ENCODE results near the gene P2RX3. TPM values are rescaled to one million over a fixed set of nuclear protein-coding genes. Genes with fewer than 3 reads are reported as not detected.
A peak's percentile ranks its signal among the peaks of the same experiment; 100 is the strongest.

The P2RX3 gene
- total RNA-seq, 2 experiments from 2014 or later = not detected

DNA sequence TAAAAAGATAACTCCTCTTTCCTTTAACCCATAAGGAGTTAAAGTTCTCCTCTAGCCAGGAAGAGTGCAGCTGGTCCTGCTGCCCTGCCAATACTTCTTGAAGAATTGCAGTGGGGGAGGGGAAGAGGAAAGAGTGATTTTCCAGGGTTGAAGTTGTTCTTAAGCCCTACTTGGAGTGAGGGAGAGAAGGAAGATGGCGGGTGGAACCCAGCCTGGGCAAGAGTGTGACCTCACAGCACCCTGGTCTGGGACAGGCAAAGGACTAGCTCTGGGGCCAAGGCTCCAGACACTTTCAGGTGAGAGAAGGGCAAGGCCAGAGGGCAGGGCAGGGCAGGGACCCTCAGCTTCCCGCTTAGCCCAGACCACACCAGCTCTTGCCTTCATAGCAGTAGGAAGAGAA lies 20.0 kb upstream of the P2RX3 start:
- Mint-ChIP-seq H3K27ac (no peak overlapping the region), H3K27me3 (no peaks in the 10 kb centered on the region), H3K4me3 (no peak overlapping the region), H3K4me1 (ENCODE audit: low read depth) (peaks cover 13% of the 10 kb centered on the region), H3K36me3 (ENCODE audit: low read depth) (peaks cover 15% of the 10 kb centered on the region), H3K9me3 (no peaks in the 10 kb centered on the region)
- ChIA-PET POLR2A (no interaction called here), CTCF (interaction anchor here (0.6 kb wide), 1 partner anchor 68 kb away, joined by 5 read pairs; no protein-coding TSS in a partner anchor)
- intact Hi-C loops (cut with DNase I, micrococcal nuclease) = no loop called here
- H3K9me3 ChIP-seq (ENCODE audit: control insufficient read depth in 1 of 2, insufficient read depth in 1 of 2, low read length in 2 of 2) = no peaks in the 10 kb centered on the region
- DNase-seq (no peak), ATAC-seq (ENCODE audit: poor library complexity) (no peak)
- no peaks in the 10 kb centered on the region for H3K27me3 ChIP-seq (ENCODE audit: control insufficient read depth in 1 of 2, insufficient read depth in 2 of 2, low read length in 2 of 2)
- peaks cover 14% of the 10 kb centered on the region for H3K36me3 ChIP-seq (ENCODE audit: insufficient read depth, low read length)
- TF ChIP-seq, protein P1, sequence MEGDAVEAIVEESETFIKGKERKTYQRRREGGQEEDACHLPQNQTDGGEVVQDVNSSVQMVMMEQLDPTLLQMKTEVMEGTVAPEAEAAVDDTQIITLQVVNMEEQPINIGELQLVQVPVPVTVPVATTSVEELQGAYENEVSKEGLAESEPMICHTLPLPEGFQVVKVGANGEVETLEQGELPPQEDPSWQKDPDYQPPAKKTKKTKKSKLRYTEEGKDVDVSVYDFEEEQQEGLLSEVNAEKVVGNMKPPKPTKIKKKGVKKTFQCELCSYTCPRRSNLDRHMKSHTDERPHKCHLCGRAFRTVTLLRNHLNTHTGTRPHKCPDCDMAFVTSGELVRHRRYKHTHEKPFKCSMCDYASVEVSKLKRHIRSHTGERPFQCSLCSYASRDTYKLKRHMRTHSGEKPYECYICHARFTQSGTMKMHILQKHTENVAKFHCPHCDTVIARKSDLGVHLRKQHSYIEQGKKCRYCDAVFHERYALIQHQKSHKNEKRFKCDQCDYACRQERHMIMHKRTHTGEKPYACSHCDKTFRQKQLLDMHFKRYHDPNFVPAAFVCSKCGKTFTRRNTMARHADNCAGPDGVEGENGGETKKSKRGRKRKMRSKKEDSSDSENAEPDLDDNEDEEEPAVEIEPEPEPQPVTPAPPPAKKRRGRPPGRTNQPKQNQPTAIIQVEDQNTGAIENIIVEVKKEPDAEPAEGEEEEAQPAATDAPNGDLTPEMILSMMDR (IDR thresholded peaks at IDR 0.05) = no peak
- no peak overlapping the region for H3K4me3 ChIP-seq (ENCODE audit: low read length)
- H3K27ac ChIP-seq (ENCODE audit: low read depth in 1 of 2, low read length in 2 of 2) = no peak overlapping the region
- H3K4me1 ChIP-seq (ENCODE audit: insufficient read depth, low read length) = peaks cover 8% of the 10 kb centered on the region

GRCh38 chr11:57320067-57320718 lies 18.0 kb upstream of the P2RX3 start:
- Histone ChIP-seq H3K36me3 (ENCODE audit: insufficient read depth, low read length) (peaks cover 12% of the 10 kb centered on the region), H3K4me1 (ENCODE audit: insufficient read depth, low read length) (peaks cover 16% of the 10 kb centered on the region), H3K4me3 (ENCODE audit: low read length) (no peak overlapping the region), H3K9me3 (ENCODE audit: control insufficient read depth in 1 of 2, insufficient read depth in 1 of 2, low read length in 2 of 2) (no peaks in the 10 kb centered on the region), H3K27ac (ENCODE audit: low read depth in 1 of 2, low read length in 2 of 2) (no peak overlapping the region), H3K27me3 (ENCODE audit: control insufficient read depth in 1 of 2, insufficient read depth in 2 of 2, low read length in 2 of 2) (no peaks in the 10 kb centered on the region)
- Mint-ChIP-seq H3K36me3 (ENCODE audit: low read depth) (peaks cover 24% of the 10 kb centered on the region), H3K27me3 (no peaks in the 10 kb centered on the region), H3K4me1 (ENCODE audit: low read depth) (peaks cover 24% of the 10 kb centered on the region), H3K9me3 (no peaks in the 10 kb centered on the region), H3K27ac (no peak overlapping the region), H3K4me3 (no peak overlapping the region)
- intact Hi-C loops (cut with DNase I, micrococcal nuclease) = loop anchor here (10.0 kb wide), 3 partner anchors 425 to 1825 kb away; partner anchors contain the start of genes FAM111A (in 1 of the 2) and SELENOH (in 1 of the 2)
- DNase-seq = no peak
- CTCF ChIA-PET = interaction anchor here (0.8 kb wide), 1 partner anchor 25 kb away, joined by 4 read pairs; no protein-coding TSS in a partner anchor
- ATAC-seq (ENCODE audit: poor library complexity) = no peak
- TF ChIP-seq, protein P1 (IDR thresholded peaks at IDR 0.05) = no peak
- POLR2A ChIA-PET = interaction anchor here (1.1 kb wide), 1 partner anchor 8 kb away, joined by 5 read pairs; no protein-coding TSS in a partner anchor

GRCh38 chr11:57320719-57321387 lies 17.3 kb upstream of the P2RX3 start:
- TF ChIP-seq, protein P1 (IDR thresholded peaks at IDR 0.05) = no peak
- peaks cover 30% of the 10 kb centered on the region for H3K36me3 Mint-ChIP-seq (ENCODE audit: low read depth)
- ATAC-seq (ENCODE audit: poor library complexity) (no peak), DNase-seq (no peak)
- POLR2A ChIA-PET = interaction anchor here (1.1 kb wide), 1 partner anchor 9 kb away, joined by 5 read pairs; no protein-coding TSS in a partner anchor
- H3K4me1 Mint-ChIP-seq (ENCODE audit: low read depth) = peaks cover 30% of the 10 kb centered on the region
- H3K27ac ChIP-seq (ENCODE audit: low read depth in 1 of 2, low read length in 2 of 2) = no peak overlapping the region
- H3K27ac Mint-ChIP-seq = peak overlapping the region; percentile 66
- peaks cover 20% of the 10 kb centered on the region for H3K4me1 ChIP-seq (ENCODE audit: insufficient read depth, low read length)
- H3K27me3 Mint-ChIP-seq = no peaks in the 10 kb centered on the region
- H3K9me3 ChIP-seq (ENCODE audit: control insufficient read depth in 1 of 2, insufficient read depth in 1 of 2, low read length in 2 of 2) = no peaks in the 10 kb centered on the region
- no peaks in the 10 kb centered on the region for H3K9me3 Mint-ChIP-seq
- no peaks in the 10 kb centered on the region for H3K27me3 ChIP-seq (ENCODE audit: control insufficient read depth in 1 of 2, insufficient read depth in 2 of 2, low read length in 2 of 2)
- peaks cover 10% of the 10 kb centered on the region for H3K36me3 ChIP-seq (ENCODE audit: insufficient read depth, low read length)
- intact Hi-C loops (cut with DNase I, micrococcal nuclease) = loop anchor here (10.0 kb wide), 3 partner anchors 424 to 1824 kb away; partner anchors contain the start of genes FAM111A (in 1 of the 2) and SELENOH (in 1 of the 2)
- H3K4me3 ChIP-seq (ENCODE audit: low read length) = no peak overlapping the region
- peak overlapping the region; percentile 44 for H3K4me3 Mint-ChIP-seq
- CTCF ChIA-PET = interaction anchor here (0.6 to 0.8 kb wide), 2 partner anchors 13 to 25 kb away, joined by 4 read pairs; no protein-coding TSS in a partner anchor
